GM10266 (cell line): ENCODE data around the gene TMX3.

Experiments
- DNase-seq: peaks from one replicate; pipeline ENCODE4 v3.0.0; 2012; ENCODE audit errors: extremely low spot score
- TF ChIP-seq, protein P1 (sequence below): IDR thresholded peaks from 2 replicates; pipeline ENCODE4 v1.5.1; 2012; ENCODE audit warnings: mild to moderate bottlenecking, low read depth; ENCODE audit not compliant: control insufficient read depth, insufficient read depth; ENCODE audit errors: missing control alignments

TMX3 gene

DNA sequence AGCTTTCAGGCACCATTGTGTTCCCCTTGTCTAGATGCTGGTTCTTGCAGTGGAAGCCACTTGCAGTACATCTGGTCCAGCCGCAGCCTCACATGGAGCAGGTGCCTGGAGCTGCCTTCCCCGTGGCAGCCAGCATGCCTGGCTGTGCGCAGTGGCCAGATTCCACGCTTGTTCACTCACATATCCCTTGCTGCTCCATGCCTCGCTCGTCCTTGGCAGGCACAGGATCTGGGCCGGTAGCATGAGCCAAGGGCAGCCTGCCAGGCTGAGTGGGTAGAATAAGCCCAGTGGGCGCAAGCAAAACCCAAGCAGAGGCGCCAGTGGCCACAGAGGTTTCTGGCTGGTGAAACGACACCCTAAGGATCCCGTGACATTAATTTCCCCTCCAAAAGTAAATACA, 20.6 kb downstream of the TMX3 start:
- TF ChIP-seq, protein P1, sequence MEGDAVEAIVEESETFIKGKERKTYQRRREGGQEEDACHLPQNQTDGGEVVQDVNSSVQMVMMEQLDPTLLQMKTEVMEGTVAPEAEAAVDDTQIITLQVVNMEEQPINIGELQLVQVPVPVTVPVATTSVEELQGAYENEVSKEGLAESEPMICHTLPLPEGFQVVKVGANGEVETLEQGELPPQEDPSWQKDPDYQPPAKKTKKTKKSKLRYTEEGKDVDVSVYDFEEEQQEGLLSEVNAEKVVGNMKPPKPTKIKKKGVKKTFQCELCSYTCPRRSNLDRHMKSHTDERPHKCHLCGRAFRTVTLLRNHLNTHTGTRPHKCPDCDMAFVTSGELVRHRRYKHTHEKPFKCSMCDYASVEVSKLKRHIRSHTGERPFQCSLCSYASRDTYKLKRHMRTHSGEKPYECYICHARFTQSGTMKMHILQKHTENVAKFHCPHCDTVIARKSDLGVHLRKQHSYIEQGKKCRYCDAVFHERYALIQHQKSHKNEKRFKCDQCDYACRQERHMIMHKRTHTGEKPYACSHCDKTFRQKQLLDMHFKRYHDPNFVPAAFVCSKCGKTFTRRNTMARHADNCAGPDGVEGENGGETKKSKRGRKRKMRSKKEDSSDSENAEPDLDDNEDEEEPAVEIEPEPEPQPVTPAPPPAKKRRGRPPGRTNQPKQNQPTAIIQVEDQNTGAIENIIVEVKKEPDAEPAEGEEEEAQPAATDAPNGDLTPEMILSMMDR: no peak
- no peak for DNase-seq

DNA sequence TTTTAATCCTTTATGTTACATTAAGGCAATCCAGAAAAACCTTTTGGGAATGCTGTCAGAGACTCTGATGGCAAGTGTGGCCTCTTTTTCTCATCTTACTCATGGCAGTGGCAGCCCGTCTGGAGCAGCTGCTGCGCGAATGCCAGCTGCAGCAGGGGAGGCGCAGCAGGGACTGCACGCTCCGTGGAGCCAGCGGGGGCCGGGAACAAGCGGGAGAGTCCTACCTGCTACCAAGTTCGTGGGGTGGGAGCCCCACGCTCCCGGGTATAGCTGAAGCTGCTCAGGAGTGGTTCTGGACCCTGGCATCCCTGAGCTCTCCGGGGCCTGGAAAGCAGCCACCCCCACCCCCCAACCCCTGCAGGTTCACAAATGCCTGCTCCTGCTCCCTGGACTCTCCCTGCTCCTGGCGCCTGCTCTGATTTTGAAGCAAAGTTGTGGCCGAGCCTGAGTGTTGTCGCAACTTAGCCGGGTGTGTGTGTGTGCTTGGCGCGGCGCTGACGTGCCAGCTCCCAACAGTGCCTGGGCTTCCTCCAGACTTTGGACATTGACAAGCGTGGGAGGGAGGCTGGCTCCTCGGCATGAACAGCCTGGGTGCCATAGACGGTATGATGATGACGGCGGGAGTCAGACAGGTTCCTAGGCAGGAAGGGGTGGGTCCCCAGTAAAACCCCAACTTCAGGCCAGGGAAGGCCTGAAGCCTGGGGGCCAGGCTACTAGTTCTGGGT, 21.7 kb downstream of the TMX3 start:
- TF ChIP-seq, protein P1: no peak
- no peak for DNase-seq

DNA sequence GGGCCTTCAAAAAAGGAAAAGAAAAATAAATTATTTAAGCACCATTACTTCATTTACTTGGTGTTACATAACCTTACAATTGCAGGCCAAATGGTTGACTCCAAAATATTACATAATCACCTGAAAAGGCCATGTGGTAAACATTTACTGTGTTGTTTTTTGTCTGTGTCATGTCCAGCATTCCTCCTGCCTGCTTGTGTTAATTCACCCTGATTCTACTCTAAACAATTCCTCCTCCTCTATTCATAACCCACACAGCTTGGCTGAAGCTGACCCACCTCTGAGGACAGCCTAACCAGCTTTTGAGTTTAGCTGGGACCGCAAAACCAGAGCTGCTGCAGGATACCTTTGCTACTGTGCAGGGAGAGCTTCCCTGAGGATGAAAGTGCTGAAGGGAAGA, 35.4 kb downstream of the TMX3 start:
- TF ChIP-seq, protein P1: no peak
- DNase-seq: no peak

DNA sequence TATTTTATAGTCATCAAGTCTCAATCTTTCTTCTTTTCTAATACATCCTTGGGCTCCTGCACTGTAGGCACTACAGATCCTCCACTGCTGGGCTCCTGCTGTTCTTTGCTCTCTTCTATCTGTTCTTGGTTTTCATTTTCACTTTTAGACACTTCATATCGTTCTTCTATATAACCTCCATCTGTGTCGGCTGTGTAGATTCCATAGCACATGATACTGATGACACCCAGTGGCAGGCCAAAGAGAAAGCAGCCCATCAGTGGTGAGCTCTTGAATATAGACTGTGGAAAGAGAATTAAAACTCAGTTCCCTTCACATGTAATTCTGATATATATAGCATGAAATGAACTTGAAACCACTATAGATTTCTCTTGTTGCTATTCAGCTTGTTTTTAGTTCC, 38.0 kb downstream of the TMX3 start:
- TF ChIP-seq, protein P1: peak; percentile 16
- no peak for DNase-seq

DNA sequence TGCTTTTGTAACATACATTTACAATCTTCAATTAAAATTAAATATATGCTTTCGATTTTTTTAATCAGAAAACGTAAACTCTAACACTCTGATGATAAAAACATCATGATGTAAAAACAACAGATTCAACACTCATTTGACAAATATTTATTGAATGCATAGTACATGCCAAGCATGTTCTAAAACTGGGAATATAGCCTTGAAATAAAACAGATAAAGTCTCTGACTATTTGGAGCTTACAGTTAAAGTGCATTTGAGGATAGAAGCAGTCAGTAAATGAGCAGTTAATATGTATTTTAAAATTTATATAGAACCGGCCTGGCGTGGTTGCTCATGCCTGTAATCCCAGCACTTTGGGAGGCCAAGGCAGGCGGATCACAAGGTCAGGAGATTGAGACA, 47.8 kb downstream of the TMX3 start:
- DNase-seq: no peak
- TF ChIP-seq, protein P1: no peak

DNA sequence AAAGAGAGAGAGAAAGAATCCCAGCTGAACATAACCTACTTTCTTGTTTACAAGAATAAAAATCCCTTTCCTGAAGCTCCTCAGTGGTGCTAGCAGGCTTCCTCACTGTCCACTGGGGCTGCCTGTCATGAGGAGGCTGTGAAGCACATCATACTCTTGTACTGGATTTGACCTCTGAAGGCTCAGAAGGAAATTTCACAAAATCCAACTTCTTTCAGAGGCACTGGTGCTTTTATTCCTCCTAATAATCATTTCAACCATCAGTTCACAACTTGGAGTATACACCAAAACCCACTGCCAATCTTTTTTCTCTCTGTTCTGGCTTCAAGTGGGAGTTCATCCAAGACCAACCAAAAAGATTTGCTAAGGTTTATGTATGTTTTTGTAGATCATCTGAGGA, 48.5 kb downstream of the TMX3 start:
- no peak for DNase-seq
- TF ChIP-seq, protein P1: no peak

DNA sequence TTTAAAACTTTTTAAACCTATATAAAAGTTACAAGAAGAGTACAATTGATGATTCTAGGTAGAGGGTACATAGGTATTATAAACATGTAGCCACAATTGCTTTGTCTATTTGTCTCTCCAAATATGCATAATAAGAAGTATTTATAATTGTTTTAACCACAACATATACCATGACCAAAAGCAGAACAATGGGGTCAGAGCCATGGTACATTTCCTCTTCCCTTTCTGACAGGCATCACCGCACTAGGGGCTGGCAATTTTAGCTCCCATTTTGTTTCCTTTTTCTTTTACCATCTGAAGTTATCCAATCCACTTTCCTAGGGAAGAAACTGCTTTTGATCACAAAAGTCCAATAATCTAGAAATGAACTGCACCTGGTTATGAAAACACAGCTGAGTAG, 49.3 kb downstream of the TMX3 start:
- DNase-seq: no peak
- TF ChIP-seq, protein P1: no peak
